A673 (cell line): ENCODE measurements around the gene SNORC. TPM values are rescaled to one million over a fixed set of nuclear protein-coding genes. Genes with fewer than 3 reads are reported as not detected.
A peak's percentile ranks its signal among the peaks of the same experiment; 100 is the strongest.

ENCODE experiments used
- BruUV-seq: library from RNA; stranded (reverse); fragments of 400-500 nt; replicated peaks from 2 replicates; lab custom pipeline; 2021; lab: Mats Ljungman, UMichigan
- CTCF ChIA-PET: fragments of 300-600 bp; sonication (Branson Sonifier 250); formaldehyde crosslinking; loops from one replicate; lab custom pipeline; 2022; ENCODE audit warnings: antibody characterized with exemption; lab: Charles Lee
- POLR2A ChIA-PET: fragments of 300-600 bp; sonication (Branson Sonifier 250); formaldehyde crosslinking; loops from one replicate; lab custom pipeline; 2022; ENCODE audit warnings: antibody characterized with exemption; ENCODE audit not compliant: low non-redundant PET; lab: Charles Lee
- DNase-seq: peaks from one replicate; pipeline ENCODE4 v3.0.0-alpha.2; 2015; ENCODE audit warnings: low spot score
- H3K27ac ChIP-seq: fragments of 200-600 bp; sonication (generic); 2 replicates; pipeline ENCODE4 v1.5.1; 2016; ENCODE audit warnings: mixed run types, low read depth, mild to moderate bottlenecking, mixed read lengths, antibody characterized with exemption, low read length; ENCODE audit not compliant: poor library complexity, severe bottlenecking
- H3K27me3 ChIP-seq: fragments of 200-600 bp; sonication (generic); replicated peaks from 2 replicates; pipeline ENCODE4 v1.6.1; 2017; ENCODE audit warnings: mixed run types, low read depth, mild to moderate bottlenecking, mixed read lengths, antibody characterized with exemption, low read length; ENCODE audit not compliant: insufficient read depth, poor library complexity
- H3K36me3 ChIP-seq: fragments of 200-600 bp; sonication (generic); 2 replicates; pipeline ENCODE4 v1.6.1; 2016; ENCODE audit warnings: mixed run types, mild to moderate bottlenecking, mixed read lengths, antibody characterized with exemption, low read length; ENCODE audit not compliant: insufficient read depth, poor library complexity, severe bottlenecking
- H3K4me1 ChIP-seq: fragments of 200-600 bp; sonication (generic); 2 replicates; pipeline ENCODE4 v1.6.1; 2017; ENCODE audit warnings: mixed run types, mild to moderate bottlenecking, mixed read lengths, antibody characterized with exemption, low read length; ENCODE audit not compliant: insufficient read depth, poor library complexity, severe bottlenecking
- H3K4me3 ChIP-seq: fragments of 200-600 bp; sonication (generic); 2 replicates; pipeline ENCODE4 v1.5.1; 2016; ENCODE audit warnings: low read depth, mixed run types, mild to moderate bottlenecking, mixed read lengths, low read length; ENCODE audit not compliant: poor library complexity, severe bottlenecking
- H3K9me3 ChIP-seq: fragments of 200-600 bp; sonication (generic); 2 replicates; pipeline ENCODE4 v1.6.1; 2016; ENCODE audit warnings: mixed run types, low read depth, mild to moderate bottlenecking, mixed read lengths, antibody characterized with exemption, low read length; ENCODE audit not compliant: poor library complexity, severe bottlenecking
- EZH2 ChIP-seq: fragments of 200-600 bp; sonication (generic); IDR thresholded peaks from 2 replicates; pipeline ENCODE4 v1.6.1; 2017; ENCODE audit warnings: borderline replicate concordance, low read depth, mild to moderate bottlenecking, mixed read lengths, antibody characterized with exemption, low read length; ENCODE audit not compliant: poor library complexity, severe bottlenecking
- intact Hi-C: fragments of 100-400 bp; cut with micrococcal nuclease; formaldehyde crosslinking; loops from one replicate; pipeline ENCODE4 v1.10.0; 2022; ENCODE audit not compliant: unreplicated experiment
- total RNA-seq: library from RNA; stranded (reverse); gene quantifications from 2 replicates; pipeline ENCODE4 v1.2.3, GENCODE V29; 2021
- TF ChIP-seq, protein P1 (sequence below): fragments of 300-800, 200-600 bp; sonication (generic); conservative IDR thresholded peaks from 2 replicates; pipeline ENCODE4 v1.5.1; 2017; ENCODE audit warnings: low read depth, mild to moderate bottlenecking, antibody characterized with exemption, low read length, moderate library complexity, mixed read lengths

The SNORC gene
- total RNA-seq, 1 experiment from 2014 or later = 4.6 TPM

- Histone ChIP-seq H3K9me3 (no peaks in the 10 kb centered on the region), H3K4me1 (no peaks in the 10 kb centered on the region), H3K4me3 (peak overlapping the region; percentile 55), H3K27me3 (no peaks in the 10 kb centered on the region), H3K36me3 (no peaks in the 10 kb centered on the region), H3K27ac (no peak overlapping the region)
- TF ChIP-seq, protein P1, sequence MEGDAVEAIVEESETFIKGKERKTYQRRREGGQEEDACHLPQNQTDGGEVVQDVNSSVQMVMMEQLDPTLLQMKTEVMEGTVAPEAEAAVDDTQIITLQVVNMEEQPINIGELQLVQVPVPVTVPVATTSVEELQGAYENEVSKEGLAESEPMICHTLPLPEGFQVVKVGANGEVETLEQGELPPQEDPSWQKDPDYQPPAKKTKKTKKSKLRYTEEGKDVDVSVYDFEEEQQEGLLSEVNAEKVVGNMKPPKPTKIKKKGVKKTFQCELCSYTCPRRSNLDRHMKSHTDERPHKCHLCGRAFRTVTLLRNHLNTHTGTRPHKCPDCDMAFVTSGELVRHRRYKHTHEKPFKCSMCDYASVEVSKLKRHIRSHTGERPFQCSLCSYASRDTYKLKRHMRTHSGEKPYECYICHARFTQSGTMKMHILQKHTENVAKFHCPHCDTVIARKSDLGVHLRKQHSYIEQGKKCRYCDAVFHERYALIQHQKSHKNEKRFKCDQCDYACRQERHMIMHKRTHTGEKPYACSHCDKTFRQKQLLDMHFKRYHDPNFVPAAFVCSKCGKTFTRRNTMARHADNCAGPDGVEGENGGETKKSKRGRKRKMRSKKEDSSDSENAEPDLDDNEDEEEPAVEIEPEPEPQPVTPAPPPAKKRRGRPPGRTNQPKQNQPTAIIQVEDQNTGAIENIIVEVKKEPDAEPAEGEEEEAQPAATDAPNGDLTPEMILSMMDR = no peak; the same call in 1 of the 2 replicates
- no peak for TF ChIP-seq EZH2
- intact Hi-C loops = no loop called here
- no TSS peak for BruUV-seq
- peak; percentile 14 for DNase-seq
- POLR2A ChIA-PET = no interaction called here
- CTCF ChIA-PET = no interaction called here
These were observed 6.3 kb downstream of the SNORC start for GRCh38 chr2:232876161-232876977.

DNA sequence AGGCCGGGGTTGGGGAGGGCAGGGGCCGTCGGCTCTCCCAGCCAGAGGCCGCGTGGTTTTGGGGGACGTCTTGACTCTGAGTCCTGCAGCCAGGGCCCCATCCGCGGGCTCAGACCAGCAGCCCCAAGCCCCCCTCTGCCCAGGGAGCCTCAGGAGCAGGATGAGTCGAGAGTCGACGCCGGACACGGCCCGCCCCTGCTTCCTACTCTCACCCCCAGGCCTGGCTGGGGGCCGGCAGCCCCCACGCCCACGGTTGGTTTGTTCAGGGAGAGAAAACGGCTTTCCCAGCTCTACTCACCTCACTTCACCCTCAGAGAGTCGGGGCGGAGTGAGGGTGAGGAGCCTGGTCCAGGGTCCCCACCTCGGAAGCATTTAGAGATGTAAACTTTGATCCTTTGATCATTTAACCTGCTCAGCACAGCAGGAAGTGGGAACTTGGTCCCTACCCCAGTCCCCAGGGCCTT, 6.9 kb downstream of the SNORC start:
- Histone ChIP-seq H3K36me3 (no peaks in the 10 kb centered on the region), H3K4me1 (no peaks in the 10 kb centered on the region), H3K27ac (no peak overlapping the region), H3K4me3 (peak overlapping the region; percentile 55), H3K27me3 (no peaks in the 10 kb centered on the region), H3K9me3 (no peaks in the 10 kb centered on the region)
- no peak for DNase-seq
- ChIA-PET CTCF (no interaction called here), POLR2A (no interaction called here)
- no peak for TF ChIP-seq EZH2
- TF ChIP-seq, protein P1 = no peak
- no TSS peak for BruUV-seq
- intact Hi-C loops = no loop called here

- BruUV-seq = no TSS peak
- intact Hi-C loops = no loop called here
- CTCF ChIA-PET = no interaction called here
- no peak for DNase-seq
- no peaks in the 10 kb centered on the region for H3K27me3 ChIP-seq
- H3K4me1 ChIP-seq = no peaks in the 10 kb centered on the region
- TF ChIP-seq EZH2 = no peak
- TF ChIP-seq, protein P1 = no peak
- no peaks in the 10 kb centered on the region for H3K36me3 ChIP-seq
- H3K9me3 ChIP-seq = no peaks in the 10 kb centered on the region
- POLR2A ChIA-PET = no interaction called here
- no peak overlapping the region for H3K27ac ChIP-seq
- no peak overlapping the region for H3K4me3 ChIP-seq
These were observed 8.0 kb downstream of the SNORC start for GRCh38 chr2:232877940-232878511.
